H1 (cell line): ENCODE measurements around the gene MRPS27. TPM values are rescaled to one million over a fixed set of nuclear protein-coding genes. Genes with fewer than 3 reads are reported as not detected.

Experiments
- CTCF ChIA-PET: fragments of 300-600 bp; sonication (Branson Sonifier 250); formaldehyde crosslinking; loops from one replicate; lab custom pipeline; 2021; ENCODE audit not compliant: partially characterized antibody; lab: Charles Lee
- POLR2A ChIA-PET: fragments of 300-600 bp; sonication (Branson Sonifier 250); formaldehyde crosslinking; loops from one replicate; lab custom pipeline; 2021; ENCODE audit warnings: inconsistent platforms; ENCODE audit not compliant: partially characterized antibody; lab: Charles Lee
- DNase-seq, 2 experiments: peaks; one replicate each; pipeline versions ENCODE4 v3.0.0 to v3.0.0-alpha.2; 2010 to 2022; ENCODE audit warnings: low spot score in 2 of 2, low read depth in 1 of 2, mixed read lengths in 1 of 2
- FAIRE-seq: peaks from 2 replicates; lab custom pipeline; 2011; peaks lifted over from hg19 to GRCh38; lab: Jason Lieb, UNC
- H2AFZ ChIP-seq: 2 replicates; pipeline ENCODE4 v1.8.1; 2012; ENCODE audit warnings: low read length, inconsistent platforms
- H2AK5ac ChIP-seq: 2 replicates; pipeline ENCODE4 v1.6.1; 2013; ENCODE audit warnings: low read depth, low read length
- H2BK120ac ChIP-seq: replicated peaks from 2 replicates; pipeline ENCODE3; 2013; ENCODE audit warnings: low read depth, low read length, inconsistent platforms
- H2BK12ac ChIP-seq: 2 replicates; pipeline ENCODE4 v1.6.1; 2013; ENCODE audit warnings: low read depth, low read length
- H2BK15ac ChIP-seq: 2 replicates; pipeline ENCODE4 v1.6.1; 2013; ENCODE audit warnings: low read length
- H2BK20ac ChIP-seq: 2 replicates; pipeline ENCODE4 v1.6.1; 2013; ENCODE audit warnings: low read length
- H2BK5ac ChIP-seq: 2 replicates; pipeline ENCODE4 v1.6.1; 2013; ENCODE audit warnings: low read depth, low read length
- H3K14ac ChIP-seq: 2 replicates; pipeline ENCODE4 v1.6.1; 2013; ENCODE audit warnings: inconsistent platforms; ENCODE audit not compliant: insufficient read length
- H3K18ac ChIP-seq: 2 replicates; pipeline ENCODE4 v1.6.1; 2013; ENCODE audit warnings: low read length; ENCODE audit errors: extremely low read depth
- H3K23ac ChIP-seq: 2 replicates; pipeline ENCODE4 v1.6.1; 2013; ENCODE audit warnings: inconsistent platforms; ENCODE audit not compliant: insufficient read length
- H3K23me2 ChIP-seq: 2 replicates; pipeline ENCODE4 v1.6.1; 2013; ENCODE audit warnings: low read depth, low read length
- H3K27ac ChIP-seq: 2 replicates; pipeline ENCODE4 v1.6.1; 2011; ENCODE audit warnings: low read depth, low read length, inconsistent platforms
- H3K27me3 ChIP-seq, 4 experiments: replicated peaks in 1 of 4; 1 replicate in 1 of 4; 2 replicates in 3 of 4; pipeline versions ENCODE4 v1.6.1 to v1.8.1; 2011 to 2013; ENCODE audit warnings: low read length in 3 of 4, mild to moderate bottlenecking in 3 of 4, inconsistent platforms in 2 of 4, mixed read lengths in 2 of 4, moderate library complexity in 1 of 4; ENCODE audit not compliant: control insufficient read depth in 3 of 4, insufficient read depth in 3 of 4; ENCODE audit errors: extremely low read depth in 1 of 4
- H3K36me3 ChIP-seq, 4 experiments: 2 replicates each; pipeline versions ENCODE4 v1.6.1 to v1.8.1; 2011 to 2013; ENCODE audit warnings: mild to moderate bottlenecking in 4 of 4, low read length in 3 of 4, moderate library complexity in 2 of 4, control low read depth in 1 of 4, inconsistent platforms in 1 of 4; ENCODE audit not compliant: insufficient read depth in 4 of 4, control insufficient read depth in 2 of 4
- H3K4ac ChIP-seq: replicated peaks from 2 replicates; pipeline ENCODE3; 2013; ENCODE audit warnings: low read length, low read depth, mixed read lengths, inconsistent platforms; ENCODE audit not compliant: insufficient read length
- H3K4me1 ChIP-seq, 4 experiments: replicated peaks in 1 of 4; 1 replicate in 1 of 4; 2 replicates in 3 of 4; pipeline versions ENCODE4 v1.6.1 to v1.8.1; 2011 to 2013; ENCODE audit warnings: low read length in 3 of 4, inconsistent platforms in 2 of 4, mixed read lengths in 1 of 4; ENCODE audit not compliant: insufficient read depth in 4 of 4, control insufficient read depth in 3 of 4
- H3K4me2 ChIP-seq, 2 experiments: 2 replicates each; pipeline versions ENCODE4 v1.6.1 to v1.8.1; 2011 to 2013; ENCODE audit warnings: low read depth in 2 of 2, low read length in 2 of 2, control low read depth in 1 of 2, inconsistent platforms in 1 of 2, mild to moderate bottlenecking in 1 of 2; ENCODE audit not compliant: insufficient read depth in 1 of 2
- H3K4me3 ChIP-seq, 4 experiments: fragments of 200-600, 300-600 bp in 1 of 4; sonication (generic), shearing (Covaris generic), sonication (Bioruptor Twin) in 1 of 4; 2 replicates each; pipeline versions ENCODE4 v1.5.1 to v1.8.1; 2011 to 2016; ENCODE audit warnings: low read length in 4 of 4, low read depth in 3 of 4, control low read depth in 2 of 4, inconsistent platforms in 2 of 4, mild to moderate bottlenecking in 2 of 4, mixed read lengths in 1 of 4, moderate library complexity in 1 of 4; ENCODE audit not compliant: insufficient read depth in 2 of 4; ENCODE audit errors: extremely low read depth in 1 of 4
- H3K56ac ChIP-seq: replicated peaks from 2 replicates; pipeline ENCODE3; 2013; ENCODE audit warnings: low read depth, mild to moderate bottlenecking, mixed read lengths, low read length, inconsistent platforms; ENCODE audit not compliant: insufficient read length
- H3K79me1 ChIP-seq: 2 replicates; pipeline ENCODE4 v1.6.1; 2013; ENCODE audit warnings: low read depth, low read length, control low read depth
- H3K79me2 ChIP-seq, 2 experiments: 2 replicates each; pipeline versions ENCODE4 v1.6.1 to v1.8.1; 2012 to 2013; ENCODE audit warnings: low read length in 2 of 2, mild to moderate bottlenecking in 2 of 2, inconsistent platforms in 1 of 2; ENCODE audit not compliant: insufficient read depth in 2 of 2, control insufficient read depth in 1 of 2
- H3K9ac ChIP-seq, 4 experiments: replicated peaks in 1 of 4; 1 replicate in 1 of 4; 2 replicates in 3 of 4; pipeline versions ENCODE4 v1.6.1 to v1.8.1; 2011 to 2013; ENCODE audit warnings: low read depth in 3 of 4, low read length in 3 of 4, control low read depth in 2 of 4, mild to moderate bottlenecking in 2 of 4, moderate library complexity in 2 of 4, inconsistent platforms in 1 of 4; ENCODE audit errors: extremely low read depth in 1 of 4
- H3K9me3 ChIP-seq, 2 experiments: 2 replicates each; pipeline versions ENCODE4 v1.6.1 to v1.8.1; 2012 to 2013; ENCODE audit warnings: mild to moderate bottlenecking in 2 of 2, moderate library complexity in 2 of 2, control low read depth in 1 of 2, inconsistent platforms in 1 of 2, low read depth in 1 of 2, low read length in 1 of 2, mixed read lengths in 1 of 2; ENCODE audit not compliant: insufficient read depth in 2 of 2
- H4K20me1 ChIP-seq, 2 experiments: replicated peaks in 1 of 2; 2 replicates each; pipeline versions ENCODE3 to v1.8.1; 2011 to 2013; ENCODE audit warnings: inconsistent platforms in 2 of 2, low read length in 2 of 2, mild to moderate bottlenecking in 1 of 2; ENCODE audit not compliant: insufficient read depth in 2 of 2, control insufficient read depth in 1 of 2
- H4K5ac ChIP-seq: 2 replicates; pipeline ENCODE4 v1.6.1; 2013; ENCODE audit warnings: low read length, low read depth, mixed read lengths, inconsistent platforms; ENCODE audit not compliant: insufficient read length
- H4K8ac ChIP-seq: 2 replicates; pipeline ENCODE4 v1.8.0; 2013; ENCODE audit warnings: mild to moderate bottlenecking, moderate library complexity, low read length, inconsistent platforms; ENCODE audit not compliant: insufficient read depth; ENCODE audit errors: extremely low read depth
- H4K91ac ChIP-seq: replicated peaks from 2 replicates; pipeline ENCODE3; 2013; ENCODE audit warnings: low read length, mixed read lengths, inconsistent platforms; ENCODE audit not compliant: insufficient read length
- BCL11A ChIP-seq, 2 experiments: IDR thresholded peaks; one replicate each; pipeline ENCODE4 v1.6.1; 2011; ENCODE audit warnings: low read depth in 2 of 2, low read length in 2 of 2, mild to moderate bottlenecking in 2 of 2
- CEBPB ChIP-seq: IDR thresholded peaks from 2 replicates; pipeline ENCODE4 v1.6.1; 2012; ENCODE audit warnings: low read depth, low read length
- TEAD4 ChIP-seq: IDR thresholded peaks from 2 replicates; pipeline ENCODE4 v1.6.1; 2012; ENCODE audit warnings: low read depth, low read length, inconsistent platforms, mixed read lengths
- WGBS, 2 experiments: shearing (Covaris generic) in 1 of 2; methylation state at CpG; one replicate each; pipeline versions ENCODE4 v1.1.6 to v1.1.7; 2013 to 2015; ENCODE audit warnings: low lambda C conversion rate in 2 of 2, mixed read lengths in 2 of 2, inconsistent platforms in 1 of 2, low coverage in 1 of 2, missing lambda C conversion rate in 1 of 2; ENCODE audit not compliant: insufficient replicate concordance in 2 of 2, insufficient coverage in 1 of 2, insufficient read length in 1 of 2; ENCODE audit errors: extremely low coverage in 1 of 2, missing lambda C conversion rate in 1 of 2; 5-methylcytosine and 5-hydroxymethylcytosine counted together
- polyA plus RNA-seq, 7 experiments: library from polyadenylated mRNA; depleted of rRNA in 3 of 7; stranded (reverse) in 5 of 7; unstranded in 2 of 7; fragments of >200 nt in 5 of 7; fragments of 200-250 nt in 2 of 7; gene quantifications; 1 replicate in 5 of 7; 2 replicates in 1 of 7; 4 replicates in 1 of 7; pipeline versions ENCODE4 v1.2.1 to v1.2.3, GENCODE V29; 2011 to 2013; ENCODE audit warnings: missing spikeins in 2 of 7, mixed read lengths in 2 of 7
- total RNA-seq: library from RNA; stranded (reverse); fragmentation: NEBNext Ultra II Directional; extraction: Animal tissue kit (Norgen Biotek cat#: 25700); gene quantifications from 2 replicates; pipeline ENCODE4 v1.2.1, GENCODE V29; 2021
- TF ChIP-seq, protein P1 (sequence below): IDR thresholded peaks from 2 replicates; pipeline ENCODE4 v1.6.1; 2012; ENCODE audit warnings: inconsistent platforms

MRPS27 gene
- total and polyA plus RNA-seq, 2 of the 8 experiments (the other 6 are each of a cell fraction or from before 2014, with no cell fraction given) = 93.2 to 102 TPM

DNA sequence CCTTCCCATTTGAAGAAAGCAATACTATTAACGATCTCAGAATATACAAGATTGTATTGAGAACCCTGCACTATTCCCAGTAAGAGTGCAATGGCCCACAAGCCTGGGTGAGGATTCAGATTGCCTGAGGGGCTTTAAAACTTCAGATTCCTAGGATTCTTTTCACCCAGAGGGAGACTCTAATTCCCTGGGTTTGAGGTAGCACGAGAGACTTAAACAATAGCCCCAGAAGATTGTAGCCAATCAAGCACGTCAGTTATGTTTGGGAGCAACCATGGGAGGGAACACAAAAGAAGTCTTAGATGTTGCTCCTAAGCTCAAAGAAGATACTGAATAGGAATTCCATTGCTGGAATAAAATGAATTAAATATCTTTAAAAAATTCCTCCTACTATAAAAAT is 17.9 kb downstream of the MRPS27 start:
- CTCF ChIA-PET = interaction anchor here (0.6 to 1.0 kb wide), 2 partner anchors 14 to 337 kb away, joined by 3 to 4 read pairs; no protein-coding TSS in a partner anchor
- no peak for TF ChIP-seq CEBPB
- TF ChIP-seq TEAD4 = peak; percentile 69
- TF ChIP-seq, protein P1, sequence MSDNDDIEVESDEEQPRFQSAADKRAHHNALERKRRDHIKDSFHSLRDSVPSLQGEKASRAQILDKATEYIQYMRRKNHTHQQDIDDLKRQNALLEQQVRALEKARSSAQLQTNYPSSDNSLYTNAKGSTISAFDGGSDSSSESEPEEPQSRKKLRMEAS = no peak
- TF ChIP-seq BCL11A (IDR thresholded peaks at IDR 0.05; ENCODE audit: low read depth in 2 of 2, low read length in 2 of 2) = no peak

More for the DNA sequence above, 17.9 kb downstream of the MRPS27 start:
- H3K27ac ChIP-seq = peak overlapping the region; percentile 30; the same call in 1 of the 2 replicates
- no peak overlapping the region for H3K4ac ChIP-seq
- no peak overlapping the region for H4K5ac ChIP-seq
- no peaks in the 10 kb centered on the region for H3K23me2 ChIP-seq
- DNase-seq (peak in 1 of 2 experiments; percentile 68), FAIRE-seq (peak; percentile 93)
- H2BK5ac ChIP-seq = no peak overlapping the region
- H3K14ac ChIP-seq = no peak overlapping the region
- no peak overlapping the region for H3K56ac ChIP-seq
- no peak overlapping the region for H3K23ac ChIP-seq
- peak overlapping the region in 1 of 4 experiments; percentile 29; a peak in 1 of 8 replicates for H3K4me3 ChIP-seq
- H2BK15ac ChIP-seq = no peak overlapping the region
- POLR2A ChIA-PET = interaction anchor here (0.8 to 2.3 kb wide), 4 partner anchors 18 to 64 kb away, joined by 3 to 11 read pairs (median 3); partner anchors contain the start of genes MRPS27 and PTCD2
- 26% methylated on average over 3 of the region's 3 CpGs; no CpG with 5 or more reads in 1 of the 2 experiments for WGBS, 2 experiments
- H4K20me1 ChIP-seq = no peaks in the 10 kb centered on the region
- no peak overlapping the region for H4K91ac ChIP-seq
- H3K36me3 ChIP-seq = peaks cover 0 to 2% (median 0%) of the 10 kb centered on the region in 4 experiments; a peak in 1 of 8 replicates
- H3K18ac ChIP-seq = no peak overlapping the region
- H3K4me2 ChIP-seq = peak overlapping the region; percentile 23 to 71
- H2AK5ac ChIP-seq = no peak overlapping the region
- no peak overlapping the region for H2AFZ ChIP-seq
- no peaks in the 10 kb centered on the region for H3K27me3 ChIP-seq
- no peak overlapping the region for H2BK120ac ChIP-seq
- no peaks in the 10 kb centered on the region for H3K9me3 ChIP-seq
- H2BK20ac ChIP-seq = no peak overlapping the region
- H3K79me1 ChIP-seq = no peaks in the 10 kb centered on the region; the same call in 1 of the 2 replicates
- H4K8ac ChIP-seq = no peak overlapping the region
- no peak overlapping the region; the same call in 1 of the 2 replicates for H2BK12ac ChIP-seq
- H3K79me2 ChIP-seq = peaks cover 0 to 74% of the 10 kb centered on the region in 2 experiments; a peak in 3 of 4 replicates
- no peak overlapping the region for H3K9ac ChIP-seq
- peaks cover 2 to 14% (median 10%) of the 10 kb centered on the region in 4 experiments; a peak in 5 of 7 replicates for H3K4me1 ChIP-seq
